HG03558 (cell line): ENCODE data around the gene AOAH.

Source experiments
- ATAC-seq: cut with Tn5 transposase; IDR thresholded peaks from one replicate; pipeline ENCODE4 v1.9.1; 2021; ENCODE audit warnings: moderate number of reproducible peaks; ENCODE audit not compliant: unreplicated experiment; ENCODE audit errors: extremely low read depth

AOAH gene

DNA sequence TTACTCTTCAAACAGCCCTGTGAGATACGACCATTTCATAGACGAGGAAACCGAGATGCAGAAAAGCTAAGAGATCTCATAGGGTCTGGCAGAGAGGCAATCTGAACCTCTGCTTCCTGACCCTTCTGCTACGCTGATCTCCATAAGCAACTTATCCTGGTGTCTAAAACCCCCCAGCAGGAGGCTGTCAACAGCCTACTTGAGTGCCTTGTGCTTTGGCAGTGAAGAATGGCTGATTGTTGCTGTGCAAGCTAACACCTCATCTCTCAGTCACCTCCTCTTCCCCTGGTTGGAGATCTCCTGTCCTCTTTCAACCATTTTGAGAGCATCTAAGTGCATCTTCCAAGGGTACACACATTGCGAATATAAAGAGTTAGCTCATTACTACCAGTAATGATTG, 86.2 kb downstream of the AOAH start:
- no peak for ATAC-seq

- ATAC-seq, result no peak
Observed at GRCh38 chr7:36637417-36637816, 86.9 kb downstream of the AOAH start.

- no peak for ATAC-seq
Observed at GRCh38 chr7:36636126-36636525, 88.2 kb downstream of the AOAH start.

DNA sequence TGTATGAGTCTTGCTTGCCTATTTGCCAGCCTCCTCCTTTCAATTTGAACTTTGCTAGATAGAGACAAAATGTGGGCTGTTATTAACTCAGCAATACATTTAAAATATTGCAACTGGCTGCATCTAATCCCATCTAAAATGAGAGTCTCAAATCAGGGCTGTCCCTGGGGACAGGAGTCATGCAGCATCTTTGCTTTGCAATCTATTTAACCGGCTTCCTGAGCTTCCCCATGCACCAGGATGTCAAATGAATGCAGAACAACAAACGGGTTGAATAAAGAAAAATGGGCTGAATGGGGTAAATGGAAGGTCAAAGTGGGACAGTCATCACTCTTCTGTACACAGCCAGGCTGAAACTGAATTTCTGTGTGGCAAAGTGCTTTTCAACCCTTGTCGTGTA, 89.2 kb downstream of the AOAH start:
- no peak for ATAC-seq

DNA sequence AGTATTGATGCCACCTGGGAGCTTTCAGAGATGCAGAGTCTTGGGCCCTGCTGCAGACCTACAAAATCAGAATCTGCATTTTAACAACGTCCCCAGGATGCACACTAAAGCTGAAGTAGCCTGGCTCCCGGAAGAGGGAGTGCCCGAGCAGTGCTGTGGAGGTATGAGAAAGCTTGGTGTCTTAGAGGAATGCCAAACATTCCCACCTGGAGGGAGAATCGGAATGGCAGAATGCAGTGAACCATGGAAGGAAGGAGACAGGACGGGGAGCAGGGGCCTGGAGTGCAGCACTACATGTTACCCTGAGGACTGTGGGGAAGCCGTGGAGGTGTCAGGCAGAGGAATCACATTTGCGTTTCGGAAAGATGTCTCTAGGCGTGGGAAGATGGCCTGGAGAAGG, 90.9 kb downstream of the AOAH start:
- ATAC-seq, result no peak

DNA sequence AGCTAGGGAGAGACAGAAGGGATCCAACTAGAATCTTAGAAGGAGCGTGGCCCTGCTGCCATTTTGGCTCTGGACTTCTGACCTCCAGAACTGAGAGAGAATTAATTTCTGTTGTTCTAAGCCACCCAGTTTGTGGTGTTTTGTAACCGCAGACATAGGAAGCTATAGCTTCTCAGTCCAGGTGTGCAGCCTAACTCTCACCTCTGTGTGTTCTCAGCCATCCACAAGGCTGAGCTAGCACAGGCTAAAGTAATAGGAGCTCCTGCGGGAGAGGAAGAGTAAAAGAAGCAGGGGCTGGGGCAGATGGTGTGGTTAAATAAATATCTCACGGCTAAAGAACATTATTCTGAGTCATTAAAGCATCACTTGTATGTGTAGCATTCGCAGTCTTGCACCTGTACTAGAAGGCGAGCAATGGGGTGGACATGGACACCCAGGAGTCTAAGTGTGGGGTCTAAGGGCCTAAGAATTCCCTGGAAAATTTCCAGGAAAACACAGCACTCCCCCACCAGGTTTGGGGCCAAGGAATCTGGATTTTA, 94.1 kb downstream of the AOAH start:
- ATAC-seq, result no peak

GRCh38 chr7:36629351-36629750, 94.9 kb downstream of the AOAH start:
- ATAC-seq, result no peak

GRCh38 chr7:36627836-36628235, 96.5 kb downstream of the AOAH start:
- ATAC-seq, result no peak

- ATAC-seq, result no peak
Observed at GRCh38 chr7:36626111-36626510, 98.2 kb downstream of the AOAH start.

DNA sequence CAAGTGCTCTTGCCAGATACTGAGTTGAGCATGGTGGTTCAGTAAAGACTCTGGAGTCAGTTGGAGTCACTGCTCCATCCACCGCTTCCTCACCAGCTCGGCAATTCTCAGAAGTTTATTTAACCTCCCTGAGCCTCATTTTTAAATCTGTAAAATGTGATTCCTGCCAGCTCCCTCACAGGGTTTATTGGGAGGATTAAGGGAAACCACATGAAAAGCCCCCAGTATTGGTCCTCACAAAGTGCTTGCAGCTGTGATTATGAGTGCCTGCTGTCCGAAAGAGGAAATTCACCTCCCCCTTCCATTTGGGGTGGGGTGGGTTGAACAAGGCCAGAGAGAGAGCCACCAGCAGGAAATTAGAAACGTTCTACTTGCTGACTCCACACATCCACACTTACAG, 99.0 kb downstream of the AOAH start:
- no peak for ATAC-seq

- no peak for ATAC-seq
Observed at GRCh38 chr7:36623247-36623646, 101.0 kb downstream of the AOAH start.

DNA sequence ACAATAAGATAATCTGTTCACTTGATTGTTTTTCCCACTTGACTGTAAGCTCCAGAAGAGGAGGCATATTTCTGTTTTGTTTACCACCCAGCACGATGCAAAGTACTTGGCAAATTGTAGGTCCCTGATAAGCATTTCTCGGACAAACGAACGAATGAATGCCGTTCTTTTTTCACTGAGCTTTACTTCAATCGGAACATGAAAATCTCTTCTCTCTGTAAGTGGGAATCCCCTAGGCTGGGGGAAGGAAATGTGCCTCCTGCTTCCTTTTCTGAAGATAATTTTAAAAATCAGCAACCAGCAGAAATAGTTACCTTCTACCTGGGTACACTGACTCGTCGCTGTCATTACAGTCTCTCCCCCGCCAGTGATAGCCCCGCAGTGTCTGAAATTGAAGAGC, 102.9 kb downstream of the AOAH start:
- ATAC-seq, result no peak

- no peak for ATAC-seq
Observed at GRCh38 chr7:36620166-36620708, 104.1 kb downstream of the AOAH start.

DNA sequence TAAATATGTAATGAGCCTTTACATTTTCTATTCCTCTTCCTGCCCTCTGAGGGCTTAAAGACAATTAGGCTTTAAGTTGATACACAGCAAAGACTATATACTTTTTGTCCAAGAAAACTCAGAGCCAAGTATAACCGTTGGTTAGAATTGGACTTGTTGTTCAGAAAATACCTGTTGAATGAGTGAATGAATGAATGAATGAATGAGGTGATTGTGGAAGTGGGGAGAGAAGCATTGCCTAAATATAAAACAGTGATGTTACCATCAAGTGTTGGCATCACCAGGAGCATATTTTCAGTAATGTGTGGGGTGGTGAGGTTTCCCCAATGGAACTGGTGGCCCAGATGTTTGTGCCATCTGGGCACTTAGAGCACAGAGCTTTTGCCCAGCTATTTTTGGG, 106.9 kb downstream of the AOAH start:
- ATAC-seq, result no peak

GRCh38 chr7:36615852-36616540, 108.3 kb downstream of the AOAH start:
- no peak for ATAC-seq

- no peak for ATAC-seq
Observed at GRCh38 chr7:36614959-36615358, 109.3 kb downstream of the AOAH start.

GRCh38 chr7:36613031-36613614, 111.2 kb downstream of the AOAH start:
- no peak for ATAC-seq

GRCh38 chr7:36611703-36612102, 112.6 kb downstream of the AOAH start:
- ATAC-seq, result no peak

- no peak for ATAC-seq
Observed at GRCh38 chr7:36607721-36608095, 116.6 kb downstream of the AOAH start.

GRCh38 chr7:36606976-36607720, 117.1 kb downstream of the AOAH start:
- no peak for ATAC-seq
